T-helper 1 cell (primary cell): Measurements from ENCODE around the gene UCP2.

Source experiments
- DNase-seq, 5 donors: peaks; one replicate each; pipeline ENCODE4 v3.0.0-alpha.2; 2012 to 2020

Gene UCP2

DNA sequence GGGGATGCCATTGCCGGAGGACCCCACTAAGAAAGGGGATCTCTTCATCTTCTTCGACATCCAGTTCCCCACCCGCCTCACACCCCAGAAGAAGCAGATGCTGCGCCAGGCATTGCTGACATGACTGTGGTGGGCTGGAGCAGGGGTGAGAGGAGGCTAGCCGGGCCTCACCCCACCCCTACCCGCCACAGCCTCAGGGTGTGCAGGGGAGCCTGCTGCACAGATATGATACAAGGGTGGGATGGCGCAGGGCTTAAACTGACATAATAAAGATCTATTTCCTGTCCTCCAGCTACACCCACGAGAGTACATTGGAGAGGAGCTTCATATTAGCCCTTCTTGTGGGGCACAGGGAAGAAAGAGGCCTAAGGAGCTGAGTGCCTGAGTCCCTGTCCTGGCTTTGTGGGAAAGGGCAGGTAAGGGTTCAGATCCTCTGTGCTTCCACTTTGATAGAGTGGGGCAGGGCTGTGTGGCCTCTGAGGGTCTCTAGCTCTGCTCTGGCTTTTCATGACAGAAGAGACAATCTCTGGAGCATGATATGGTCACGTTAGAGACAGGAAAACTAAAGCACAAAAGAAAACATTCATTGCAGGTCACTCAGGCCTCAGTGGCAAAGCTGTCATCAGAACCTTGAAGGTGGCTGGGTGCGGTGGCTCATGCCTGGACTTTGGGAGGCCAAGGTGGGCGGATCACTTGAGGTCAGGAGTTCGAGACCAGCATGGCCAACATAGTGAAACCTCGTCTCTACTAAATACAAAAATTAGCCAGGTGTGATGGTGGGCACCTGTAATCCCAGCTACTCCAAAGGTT is 12.4 kb downstream of the UCP2 start:
- peak in 1 of 5 donors; percentile 15 for DNase-seq

DNA sequence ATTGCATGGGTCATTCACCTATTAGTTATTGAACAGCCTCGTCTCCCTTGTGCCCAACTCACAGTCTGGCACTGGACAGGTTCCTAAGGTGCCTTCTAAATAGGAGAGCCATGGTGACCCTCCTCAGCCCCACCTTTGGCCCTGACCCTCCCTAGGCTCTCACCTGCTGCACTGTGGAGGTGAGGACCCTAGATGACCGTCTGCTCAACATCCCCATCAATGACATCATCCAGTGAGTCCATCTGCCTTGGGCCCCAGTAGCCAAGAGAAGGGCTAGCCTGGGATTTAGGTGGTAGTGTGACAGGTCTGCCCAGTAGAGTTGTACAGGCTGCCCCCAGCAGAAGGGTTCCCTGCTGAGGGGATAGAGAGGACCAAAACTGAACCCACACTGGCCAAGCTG is 13.6 kb downstream of the UCP2 start:
- no peak for DNase-seq

DNA sequence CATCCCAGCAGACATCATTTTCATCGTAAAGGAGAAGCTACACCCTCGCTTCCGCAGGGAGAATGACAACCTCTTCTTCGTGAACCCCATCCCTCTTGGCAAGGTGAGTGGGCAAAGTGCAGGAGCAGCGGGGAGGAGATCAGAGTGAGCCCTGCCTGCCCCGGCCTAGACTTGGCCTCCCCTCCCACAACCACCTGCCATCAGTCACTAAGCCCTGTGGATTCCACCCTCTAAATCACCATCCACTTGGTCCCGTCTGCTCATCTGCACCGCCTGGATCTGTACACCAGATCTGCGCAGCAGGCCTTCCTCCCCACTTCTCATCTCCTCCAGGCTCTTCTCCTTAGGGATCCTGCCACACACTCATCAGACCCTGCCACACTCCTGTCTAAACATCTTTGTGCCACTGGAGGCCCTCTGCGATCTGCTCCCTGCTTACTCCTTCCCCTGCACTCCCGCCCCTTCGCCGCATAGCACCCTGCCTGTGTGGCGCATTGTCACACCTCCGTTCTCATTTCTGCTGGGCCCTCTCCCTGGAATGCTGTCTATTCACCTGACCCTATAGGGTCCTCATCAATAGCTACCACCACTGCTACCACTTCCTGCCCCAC is 14.2 kb downstream of the UCP2 start:
- no peak for DNase-seq

DNA sequence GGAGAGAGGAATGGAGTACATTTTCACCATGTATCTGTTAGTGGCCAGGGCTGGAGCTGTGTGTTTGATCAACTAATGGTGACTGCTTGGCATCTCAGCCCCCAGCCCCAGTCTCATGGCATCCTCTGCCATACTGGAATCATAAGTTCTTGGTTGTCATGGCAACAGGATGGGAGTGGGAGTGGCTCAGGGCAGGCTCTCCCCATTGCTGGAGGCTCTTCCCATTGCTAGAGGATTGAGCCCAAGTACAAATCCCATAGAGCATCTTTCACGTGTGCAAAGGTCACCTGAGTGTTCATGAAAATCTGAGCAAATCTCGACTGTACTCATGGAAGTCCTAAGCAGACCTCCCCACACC is 16.9 kb downstream of the UCP2 start:
- DNase-seq = no peak

DNA sequence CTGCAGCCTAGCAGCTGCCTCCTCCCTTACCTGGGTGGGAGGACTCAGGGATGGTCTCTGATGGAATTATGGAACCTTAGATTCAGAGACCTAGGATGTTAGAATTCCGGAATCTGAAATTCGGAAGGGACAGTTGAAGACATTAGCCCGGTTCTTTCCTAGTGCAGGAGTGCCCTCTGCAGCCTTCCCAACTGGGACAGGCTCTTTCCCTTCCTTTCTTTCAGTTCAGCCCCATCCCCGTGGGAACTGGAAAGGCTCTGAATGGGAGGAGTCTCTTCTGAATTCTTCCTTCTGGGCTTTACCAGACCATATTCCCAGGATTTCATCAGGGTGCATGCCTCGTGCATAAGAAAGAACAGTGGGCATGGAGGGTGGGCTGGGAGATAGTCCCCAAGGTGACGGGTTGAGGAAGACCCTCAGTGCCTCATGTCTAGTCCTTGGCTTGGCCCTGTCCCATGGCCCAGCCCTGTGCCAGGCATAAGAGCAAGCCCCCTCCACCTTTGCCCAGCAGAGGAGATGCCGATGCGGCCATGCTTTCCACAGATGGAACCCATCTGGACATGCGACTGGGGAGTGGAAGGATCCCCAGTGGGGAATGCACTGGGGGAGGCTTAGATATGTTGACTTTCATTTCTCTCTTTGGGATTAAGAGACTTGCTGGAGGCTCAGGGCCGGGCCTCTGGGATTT is 17.4 kb downstream of the UCP2 start:
- DNase-seq = no peak

DNA sequence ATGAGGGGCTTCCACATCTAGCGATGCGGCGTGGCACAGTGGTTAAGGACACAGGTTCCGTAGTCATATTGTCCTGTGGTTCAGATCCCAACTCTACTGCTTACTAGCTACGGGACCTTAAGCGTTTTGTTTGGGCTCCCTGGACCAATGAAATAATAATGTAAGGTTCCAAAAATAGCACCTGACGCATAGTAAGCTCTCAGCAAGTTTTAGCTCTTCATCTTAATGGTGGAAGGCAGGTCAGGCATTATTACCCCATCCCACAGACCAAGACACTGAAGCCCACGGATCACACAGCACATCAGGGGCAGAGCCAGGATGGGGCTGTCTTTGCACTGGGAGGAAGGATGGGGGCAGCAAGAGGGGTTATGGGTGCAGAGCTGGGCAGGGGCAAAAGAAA is 18.8 kb downstream of the UCP2 start:
- DNase-seq = no peak

DNA sequence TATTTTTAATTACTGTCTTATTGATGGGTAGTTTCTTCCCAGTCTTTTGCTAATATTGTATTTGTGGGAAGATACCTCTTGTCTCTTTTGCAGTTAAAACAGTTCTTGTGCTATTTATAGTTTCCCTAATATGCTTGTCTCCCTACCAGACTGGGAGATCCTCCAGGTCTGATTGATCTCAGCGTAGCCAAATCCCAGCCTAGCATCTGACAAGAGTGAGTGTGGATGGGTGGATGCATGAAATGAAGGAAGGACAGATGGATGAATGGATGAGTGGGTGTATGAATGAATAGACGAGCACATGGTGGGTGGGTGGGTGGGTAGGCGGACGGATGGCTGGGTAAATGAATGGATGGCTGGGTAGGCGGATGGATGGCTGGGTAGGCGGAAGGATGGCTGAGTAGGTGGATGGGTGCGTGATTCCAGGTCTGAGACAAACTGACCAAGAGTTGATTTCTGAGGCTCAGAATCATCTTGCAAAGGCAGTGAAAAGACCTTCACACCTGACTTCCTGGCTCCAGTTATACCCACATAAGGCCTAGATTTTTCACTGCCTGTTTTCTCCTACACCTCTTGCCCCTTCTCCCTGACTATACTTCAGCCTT is 20.4 kb downstream of the UCP2 start:
- no peak for DNase-seq

DNA sequence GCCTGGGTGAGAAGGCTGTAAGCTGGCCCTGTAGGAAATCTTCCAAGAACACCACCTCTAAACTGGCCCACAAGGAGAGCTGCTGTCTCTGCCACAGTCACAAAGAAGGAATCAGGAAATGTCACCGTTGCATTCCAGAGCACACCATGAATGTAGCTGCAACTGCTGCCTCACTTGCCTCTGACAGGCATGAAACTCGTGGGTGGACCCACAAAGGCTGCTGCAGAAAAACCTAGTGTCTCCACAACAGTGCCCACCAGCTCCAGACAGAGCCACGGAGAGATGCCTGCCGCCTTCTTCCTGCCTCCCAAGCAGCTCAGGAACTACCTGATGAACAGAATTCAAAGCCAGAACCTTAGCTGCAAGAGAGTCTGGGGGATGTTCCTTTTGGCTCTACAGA is 21.3 kb downstream of the UCP2 start:
- DNase-seq = no peak

DNA sequence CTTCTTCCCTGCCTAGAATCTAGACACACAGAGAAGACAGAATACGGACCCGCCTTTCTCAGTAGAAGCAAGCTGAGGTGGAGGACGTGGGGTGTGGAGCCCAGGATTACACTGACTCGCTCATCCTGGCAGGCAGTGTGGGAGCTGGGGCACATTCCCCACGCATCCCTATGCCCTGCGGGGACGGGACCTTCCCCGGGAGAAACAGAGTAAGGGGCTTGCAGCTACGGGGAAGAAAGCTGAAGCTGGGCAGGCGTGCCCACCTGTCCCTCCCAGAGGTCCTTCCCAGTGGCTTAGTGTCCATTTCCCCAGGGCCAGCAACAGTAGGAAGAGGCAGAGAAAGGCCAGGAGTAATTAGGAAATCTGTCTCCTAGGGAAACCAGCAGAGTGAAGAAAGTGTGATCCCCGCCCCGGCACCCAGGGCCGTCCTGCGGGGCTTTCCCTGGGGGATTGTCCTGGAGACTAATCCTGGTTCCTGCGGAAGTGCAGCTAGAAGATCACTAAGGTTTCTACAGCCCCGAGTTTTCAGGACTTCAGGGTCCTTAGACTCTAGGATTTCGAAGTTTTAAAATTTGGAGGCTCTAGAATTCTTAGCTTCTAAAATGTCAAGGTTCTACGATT is 24.0 kb downstream of the UCP2 start:
- no peak for DNase-seq

DNA sequence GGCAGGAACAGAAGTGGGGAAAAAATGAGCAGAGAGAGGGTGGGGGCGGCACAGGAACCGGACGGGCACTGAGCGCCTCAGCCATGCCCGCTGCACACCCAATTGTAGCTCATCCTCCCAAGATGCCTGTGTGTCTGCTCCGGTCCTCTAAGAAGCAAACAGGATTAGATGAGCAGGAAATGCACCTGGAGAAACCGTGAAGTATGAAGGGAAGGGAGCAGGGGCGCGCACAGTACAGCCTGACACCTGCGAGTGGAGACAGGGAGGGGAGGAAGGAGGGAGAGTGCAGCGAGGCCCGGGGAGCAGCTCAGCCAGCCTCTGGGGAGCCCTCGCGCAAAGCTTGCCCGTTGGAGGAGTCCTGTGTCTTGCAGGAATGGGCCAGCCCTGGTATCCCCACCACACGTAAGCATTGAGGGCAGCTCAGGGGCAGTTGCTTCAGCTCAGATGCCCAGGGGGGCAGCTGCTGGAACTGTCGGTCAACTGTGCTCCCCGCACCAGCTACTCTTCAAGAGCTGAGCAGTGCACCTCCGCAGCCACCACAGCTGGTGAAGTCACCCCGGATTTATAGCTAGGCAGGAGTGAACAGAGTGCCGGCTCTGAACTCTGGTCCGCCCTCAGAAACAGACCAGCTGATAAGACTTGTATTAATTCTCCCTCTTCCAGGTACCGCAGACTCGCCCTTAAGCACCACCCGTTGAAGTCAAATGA is 24.8 kb downstream of the UCP2 start:
- no peak for DNase-seq

DNA sequence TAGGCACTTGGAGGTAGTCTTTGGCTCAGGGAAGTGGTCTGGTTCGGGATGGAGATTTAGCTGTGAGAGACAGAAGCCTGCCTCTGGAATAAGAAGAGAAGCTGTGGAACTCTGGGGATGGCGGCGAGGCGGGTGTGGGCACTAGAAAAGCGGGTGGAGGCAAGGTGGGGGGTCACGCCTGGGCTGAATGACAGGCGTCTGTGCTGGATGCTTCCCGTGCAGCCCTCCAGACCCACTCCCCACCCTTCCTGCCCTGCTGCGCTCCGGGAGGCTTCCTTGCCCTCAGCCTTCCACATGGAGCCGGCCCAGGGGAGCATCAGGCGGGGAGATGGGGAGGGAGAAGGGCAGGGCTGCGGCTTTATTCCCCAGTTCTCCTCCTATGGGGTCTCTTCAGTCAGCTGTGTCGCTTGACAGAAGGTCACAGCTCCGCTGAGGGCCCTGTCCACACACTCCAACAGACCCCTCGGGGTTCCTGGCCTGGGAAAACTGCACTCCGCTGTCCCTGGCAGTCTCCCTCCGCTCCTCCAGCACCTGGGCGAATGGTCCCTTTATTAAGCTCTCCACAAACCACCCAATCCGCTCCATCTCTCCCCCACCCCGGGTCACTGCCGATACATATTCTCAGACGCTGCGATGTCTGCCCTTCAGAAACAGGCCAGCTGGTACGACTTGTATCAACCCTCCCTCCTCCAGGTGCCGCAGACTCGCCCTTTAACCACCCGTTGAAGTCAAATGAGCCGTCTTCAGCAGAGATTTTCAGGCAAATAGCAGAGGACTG is 25.6 kb downstream of the UCP2 start:
- DNase-seq = no peak

DNA sequence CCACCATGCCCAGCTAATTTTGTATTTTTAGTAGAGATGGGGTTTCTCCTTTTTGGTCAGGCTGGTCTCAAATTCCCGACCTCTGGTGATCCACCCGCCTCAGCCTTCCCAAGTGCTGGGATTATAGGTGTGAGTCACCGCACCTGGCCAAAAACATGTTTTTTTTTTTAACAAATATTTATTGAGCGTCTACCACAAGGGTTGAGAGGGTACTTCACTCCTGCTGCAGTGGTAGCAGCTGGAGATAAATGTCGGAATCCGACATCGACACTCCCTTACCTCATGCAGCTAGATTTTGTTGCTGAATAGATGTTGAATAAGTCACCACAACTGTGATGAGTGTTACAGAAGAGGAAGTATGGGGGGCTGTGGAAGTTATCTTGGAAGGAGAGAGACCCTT is 30.8 kb downstream of the UCP2 start:
- no peak for DNase-seq

DNA sequence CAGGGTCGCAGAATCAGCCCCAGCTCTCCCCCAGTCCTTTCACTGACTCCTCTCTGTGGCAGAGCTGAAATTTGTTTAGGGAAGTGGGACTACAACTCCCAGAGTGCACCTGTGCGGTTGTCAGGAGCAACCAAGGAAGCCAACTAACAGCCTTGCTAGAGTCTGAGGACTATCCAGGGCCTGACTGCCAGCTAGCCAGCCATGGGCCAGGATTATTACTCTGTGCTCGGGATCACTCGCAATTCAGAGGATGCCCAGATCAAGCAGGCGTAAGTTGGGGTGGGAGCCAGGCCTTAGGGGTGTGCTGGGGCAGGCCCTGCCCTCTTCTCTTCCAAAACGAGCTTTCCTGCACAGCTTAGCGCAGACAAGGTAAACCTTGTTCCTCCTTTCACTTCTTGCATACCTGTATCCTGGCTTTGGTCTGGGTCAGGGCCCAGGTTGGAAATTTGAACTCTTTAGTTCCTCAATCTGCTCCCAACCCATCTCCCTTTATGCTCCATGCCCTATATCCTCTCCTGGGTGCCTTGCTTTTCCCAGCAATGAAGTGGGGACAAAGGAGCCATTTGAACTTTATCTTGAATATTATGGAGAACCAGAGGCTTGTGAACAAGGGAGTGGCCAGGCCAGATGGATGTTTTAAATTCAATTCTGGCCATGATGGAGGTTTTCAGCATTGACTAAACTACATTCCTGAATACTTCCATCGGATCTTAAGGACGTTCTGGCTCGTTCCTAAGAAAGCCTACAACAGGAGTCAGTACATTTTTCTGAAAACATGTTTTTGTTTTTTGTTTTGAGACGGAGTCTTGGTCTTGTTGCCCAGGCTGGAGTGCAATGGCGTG is 31.6 kb downstream of the UCP2 start, which contains the start of gene DNAJB13:
TSS of gene DNAJB13 (plus strand) at position 158 of the 842 bp plus-strand sequence. CDS start at position 202, 44 bp downstream.
- no peak for DNase-seq

DNA sequence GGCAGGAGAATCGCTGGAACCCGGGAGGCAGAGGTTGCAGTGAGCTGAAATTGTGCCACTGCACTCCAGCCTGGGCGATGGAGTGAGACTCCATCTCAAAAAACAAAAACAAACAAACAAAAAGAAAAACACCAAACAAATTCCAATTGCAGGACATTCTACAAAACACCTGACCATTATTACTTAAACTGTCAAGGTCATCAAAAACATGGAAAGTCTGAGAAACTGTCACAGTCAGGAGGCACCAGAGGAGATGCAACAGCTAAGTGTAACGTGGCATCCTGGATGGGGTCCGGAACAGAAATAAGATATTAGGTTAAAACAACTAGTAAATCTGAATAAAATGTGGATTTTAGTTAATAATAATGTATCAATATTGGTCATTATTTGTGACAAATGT is 32.7 kb downstream of the UCP2 start:
- DNase-seq = no peak

DNA sequence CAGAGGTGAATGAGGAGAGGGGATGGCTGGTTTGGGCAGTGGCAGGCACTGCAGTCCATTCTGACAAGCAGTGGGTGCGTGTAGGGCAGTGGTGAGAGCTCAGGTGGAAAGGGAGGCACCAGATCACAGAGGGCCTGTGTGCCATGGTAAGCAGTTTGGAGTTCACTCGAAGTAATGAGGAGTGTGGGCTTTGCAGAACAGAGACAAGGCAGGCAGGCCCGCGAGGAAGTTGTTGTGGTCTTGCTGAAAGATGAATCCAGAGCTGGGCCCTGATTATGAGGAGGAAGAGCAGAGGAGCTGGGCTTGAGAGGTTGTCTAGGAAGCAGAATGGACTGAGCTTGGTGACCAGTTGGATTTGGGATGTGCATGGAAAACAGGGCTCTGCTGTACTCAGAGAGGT is 33.4 kb downstream of the UCP2 start:
- DNase-seq = no peak

DNA sequence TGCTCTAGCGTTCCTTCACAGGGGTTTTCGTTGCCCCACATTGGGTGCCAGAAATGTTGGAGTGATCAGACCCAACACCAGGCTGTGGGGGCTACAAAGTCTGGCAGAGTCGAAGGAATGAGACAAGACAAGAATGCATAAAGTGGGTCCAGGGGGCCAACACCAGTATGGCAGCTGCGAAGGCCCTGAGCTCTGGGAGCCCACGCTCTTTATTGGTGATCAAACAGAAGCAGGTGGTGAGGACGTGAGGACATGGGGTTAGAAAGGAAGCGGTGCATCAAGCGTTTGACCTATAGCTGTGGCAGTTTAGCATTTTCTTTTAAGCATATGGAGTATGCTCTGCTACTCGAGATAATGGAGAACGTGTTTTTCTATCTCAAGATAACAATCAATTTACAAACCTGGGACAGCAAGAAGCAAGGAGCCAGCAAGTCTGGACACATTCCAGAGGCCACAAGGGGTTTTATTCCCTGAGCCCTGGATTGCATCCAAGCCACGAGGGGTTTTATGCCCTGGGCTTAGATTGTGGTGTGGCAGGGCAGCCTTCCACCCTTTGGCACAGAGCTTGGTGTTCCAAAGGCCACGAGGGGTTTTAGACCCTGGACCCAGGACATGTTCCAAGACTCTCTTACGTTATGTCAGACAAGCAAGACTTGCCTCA is 35.7 kb downstream of the UCP2 start:
- no peak for DNase-seq

DNA sequence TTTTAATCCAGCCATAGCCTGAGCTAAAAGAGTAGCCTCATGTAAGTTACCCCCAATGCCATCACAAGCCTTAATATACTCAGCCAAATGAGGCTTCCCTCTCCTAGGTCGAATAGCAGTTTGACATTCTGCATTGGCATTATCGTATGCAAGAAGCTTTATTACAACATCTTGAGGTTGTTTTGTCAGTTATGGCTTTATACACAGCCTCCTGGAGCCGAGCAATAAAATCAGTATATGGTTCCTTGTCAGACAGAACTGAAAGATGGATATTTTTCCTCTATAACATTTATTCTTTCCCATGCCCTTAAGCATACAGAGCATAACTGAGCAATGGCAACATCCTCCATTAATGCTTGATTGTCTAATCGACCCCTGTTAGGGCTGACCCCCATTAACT is 37.2 kb downstream of the UCP2 start:
- DNase-seq = no peak

DNA sequence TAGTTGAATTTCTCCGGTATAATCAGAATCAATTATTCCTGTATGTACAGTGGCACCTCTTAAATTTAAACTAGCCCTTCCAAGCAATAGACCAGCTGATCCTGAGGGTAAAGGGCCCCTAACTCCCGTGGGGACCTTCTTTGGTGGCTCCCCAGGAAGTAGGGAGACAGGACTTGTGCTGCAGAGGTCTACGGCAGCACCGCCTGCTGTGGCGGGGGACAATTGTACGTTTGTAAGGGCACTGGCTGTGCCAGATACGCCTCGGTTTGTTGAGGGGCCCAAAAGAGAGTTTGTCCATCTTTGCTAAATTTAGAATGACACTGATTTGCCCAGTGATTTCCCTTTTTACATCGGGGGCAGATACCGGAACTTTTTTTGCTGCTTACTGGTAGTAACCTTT is 37.7 kb downstream of the UCP2 start:
- no peak for DNase-seq

DNA sequence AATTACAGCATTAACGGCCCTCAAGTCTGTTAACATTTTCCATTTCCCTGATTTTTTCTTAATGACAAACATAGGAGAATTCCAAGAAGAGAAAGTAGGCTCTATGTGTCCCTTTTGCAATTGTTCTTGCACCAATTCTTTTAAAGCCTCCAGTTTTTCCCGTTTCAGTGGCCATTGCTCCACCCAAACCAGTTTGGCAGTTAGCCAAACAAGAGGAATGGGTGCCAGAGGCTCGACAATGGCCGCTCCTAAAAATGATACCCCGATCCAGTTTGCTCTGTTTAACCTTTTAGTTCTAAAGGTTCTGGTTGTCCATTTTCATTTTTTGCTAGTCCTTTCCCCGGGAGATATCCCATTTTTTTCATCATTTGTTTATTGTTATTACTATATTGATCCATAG is 38.6 kb downstream of the UCP2 start:
- DNase-seq = no peak

DNA sequence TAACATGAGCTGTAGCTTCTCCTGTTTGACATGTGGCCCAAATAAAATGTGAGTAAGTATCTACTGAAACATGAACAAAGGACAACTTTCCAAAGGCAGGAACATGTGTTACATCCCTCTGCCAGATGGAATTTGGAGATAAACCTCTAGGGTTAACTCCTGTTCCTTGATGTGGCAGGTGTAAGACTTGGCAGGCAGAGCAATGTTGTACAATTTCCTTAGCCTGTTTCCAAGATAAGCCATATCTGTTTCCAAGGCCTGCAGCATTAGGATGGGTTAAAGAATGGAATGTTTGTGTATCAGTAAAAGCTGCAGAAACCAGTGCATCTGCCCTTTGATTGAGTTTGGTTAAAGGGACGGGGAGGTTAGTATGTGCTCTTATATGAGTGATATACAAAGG is 40.6 kb downstream of the UCP2 start:
- no peak for DNase-seq
